GM21360 (cell line): ENCODE data around the gene MRC2.

ENCODE experiments used
- ATAC-seq: cut with Tn5 transposase; IDR thresholded peaks from one replicate; pipeline ENCODE4 v1.9.1; 2021; ENCODE audit warnings: mild to moderate bottlenecking, moderate library complexity; ENCODE audit not compliant: unreplicated experiment

The MRC2 gene

GRCh38 chr17:62714016-62714777 is 86.7 kb downstream of the MRC2 start:
- ATAC-seq: no peak

GRCh38 chr17:62715882-62716390 is 88.5 kb downstream of the MRC2 start:
- ATAC-seq: no peak

DNA sequence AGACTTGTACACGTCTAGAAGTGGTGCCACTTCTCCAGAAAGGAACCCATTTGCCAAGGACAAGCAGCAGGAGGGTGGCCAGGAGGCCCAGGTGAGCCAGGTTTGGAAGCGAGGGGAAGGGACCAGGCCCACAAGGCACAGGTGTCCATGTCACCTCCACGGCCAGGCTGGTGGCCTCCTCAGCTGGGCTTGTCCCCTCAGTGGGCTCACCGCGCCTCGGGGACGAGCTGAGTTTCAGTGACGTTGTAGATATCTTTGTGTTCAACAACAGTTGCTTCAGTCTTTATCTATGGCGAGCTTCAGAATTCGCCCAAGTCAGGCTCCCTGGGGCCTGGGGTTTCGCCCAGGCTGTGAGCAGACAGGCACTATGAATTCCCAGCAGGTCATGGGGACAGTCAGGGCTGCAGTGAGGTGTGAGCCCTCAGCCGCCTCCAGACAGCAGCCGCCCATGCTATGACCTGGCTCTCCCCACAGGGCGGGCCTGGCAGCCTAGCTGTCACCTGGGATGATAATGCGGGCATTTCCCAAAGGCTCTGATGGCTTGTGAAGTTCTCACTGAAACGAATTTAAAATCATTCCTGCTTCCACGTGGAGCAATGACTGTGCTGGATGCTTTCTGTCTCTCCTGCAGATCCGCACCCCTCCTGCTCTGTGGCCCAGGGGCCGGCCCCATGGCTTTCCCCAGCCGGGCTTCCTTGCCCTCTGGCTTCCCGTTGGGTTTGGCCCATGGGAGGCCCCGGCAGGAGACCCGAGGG is 89.5 kb downstream of the MRC2 start:
- ATAC-seq: no peak

DNA sequence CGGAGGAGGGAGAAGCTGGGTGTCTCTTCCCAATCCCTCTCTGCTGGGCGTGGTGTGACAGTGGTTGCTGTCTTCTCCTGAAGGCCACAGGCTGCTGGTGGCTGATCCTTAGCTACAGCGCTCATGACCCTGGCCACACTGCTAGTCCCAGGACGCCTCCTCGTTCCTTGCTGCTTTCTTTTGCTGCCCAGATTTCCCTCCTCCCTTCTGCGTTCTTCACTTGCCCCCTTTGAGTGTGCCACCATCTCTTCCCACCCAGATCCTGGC is 90.1 kb downstream of the MRC2 start:
- no peak for ATAC-seq

DNA sequence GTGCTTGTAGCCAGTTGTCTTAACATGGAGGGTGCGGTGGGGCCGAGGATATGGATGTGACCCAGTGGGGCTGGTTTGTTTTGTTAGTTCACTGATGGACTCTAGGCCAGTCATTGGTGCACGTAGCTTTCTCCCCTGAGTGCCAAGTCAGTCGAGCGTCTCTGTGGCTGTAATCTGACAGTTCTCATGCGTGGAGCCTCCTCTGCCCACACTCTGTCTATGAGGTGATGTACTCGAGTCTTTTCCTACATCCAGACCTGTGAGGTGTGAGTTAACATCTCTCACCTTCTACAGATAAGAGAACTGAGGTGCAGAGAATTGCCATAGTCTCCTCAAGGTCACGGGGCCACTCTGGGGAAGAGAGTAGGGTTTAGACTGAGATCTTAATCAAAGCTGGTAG is 90.4 kb downstream of the MRC2 start:
- no peak for ATAC-seq

- ATAC-seq: no peak
Measured at GRCh38 chr17:62718429-62718828, 91.0 kb downstream of the MRC2 start.

DNA sequence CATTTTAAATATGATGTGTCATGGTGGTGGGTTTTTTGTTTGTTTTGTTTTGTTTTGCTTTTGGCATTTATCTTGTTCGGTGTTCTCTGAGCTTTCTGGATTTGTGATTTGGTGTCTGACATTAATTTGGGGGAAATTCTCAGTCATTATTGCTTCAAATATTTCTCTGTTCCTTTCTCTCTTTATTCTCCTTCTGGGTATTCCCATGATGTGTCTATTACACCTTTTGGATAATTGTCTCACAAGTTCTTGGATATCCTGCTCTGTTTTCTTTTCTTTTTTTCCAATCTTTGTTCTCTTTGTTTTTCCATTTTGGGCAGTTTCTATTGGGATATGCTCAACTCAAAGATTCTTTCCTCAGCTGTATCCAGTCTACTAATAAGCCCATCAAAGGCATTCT is 92.1 kb downstream of the MRC2 start:
- ATAC-seq: no peak

DNA sequence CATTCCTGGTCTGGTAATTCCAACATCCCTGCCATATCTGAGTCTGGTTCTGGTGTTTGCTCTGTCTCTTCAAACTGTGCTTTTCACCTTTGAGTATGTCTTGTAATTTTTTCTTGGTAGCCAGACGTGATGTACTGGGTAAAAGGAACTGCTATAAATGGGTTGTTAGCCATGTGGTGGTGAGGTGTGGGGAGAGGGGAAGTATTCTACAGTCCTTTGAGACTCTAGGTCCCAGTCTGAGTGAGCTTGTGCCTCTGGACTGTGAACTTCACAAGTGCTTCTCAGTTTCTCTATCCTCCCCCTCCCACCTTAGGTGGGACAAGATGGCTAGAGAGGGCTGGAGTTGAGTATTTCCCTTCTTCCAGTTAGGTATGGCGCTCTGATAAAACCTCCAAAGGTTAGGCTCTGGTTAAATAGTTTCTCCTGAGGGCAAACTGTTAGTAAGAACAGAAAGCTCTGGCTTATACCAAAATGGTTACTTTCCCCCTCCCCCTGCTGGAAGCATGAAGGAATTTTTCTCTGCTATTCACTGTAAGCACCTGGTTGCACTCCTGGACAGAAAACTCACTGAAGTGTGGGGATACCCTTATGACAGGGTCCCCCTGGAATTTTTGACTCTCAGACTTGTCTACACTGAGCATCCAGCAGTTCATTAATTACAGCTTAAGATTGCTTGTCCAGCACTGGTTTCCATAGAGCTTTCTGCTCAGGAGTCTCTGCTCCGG is 92.8 kb downstream of the MRC2 start:
- ATAC-seq: no peak

- no peak for ATAC-seq
Measured at GRCh38 chr17:62722625-62723024, 95.2 kb downstream of the MRC2 start.

GRCh38 chr17:62723842-62724241 is 96.4 kb downstream of the MRC2 start:
- ATAC-seq: no peak

DNA sequence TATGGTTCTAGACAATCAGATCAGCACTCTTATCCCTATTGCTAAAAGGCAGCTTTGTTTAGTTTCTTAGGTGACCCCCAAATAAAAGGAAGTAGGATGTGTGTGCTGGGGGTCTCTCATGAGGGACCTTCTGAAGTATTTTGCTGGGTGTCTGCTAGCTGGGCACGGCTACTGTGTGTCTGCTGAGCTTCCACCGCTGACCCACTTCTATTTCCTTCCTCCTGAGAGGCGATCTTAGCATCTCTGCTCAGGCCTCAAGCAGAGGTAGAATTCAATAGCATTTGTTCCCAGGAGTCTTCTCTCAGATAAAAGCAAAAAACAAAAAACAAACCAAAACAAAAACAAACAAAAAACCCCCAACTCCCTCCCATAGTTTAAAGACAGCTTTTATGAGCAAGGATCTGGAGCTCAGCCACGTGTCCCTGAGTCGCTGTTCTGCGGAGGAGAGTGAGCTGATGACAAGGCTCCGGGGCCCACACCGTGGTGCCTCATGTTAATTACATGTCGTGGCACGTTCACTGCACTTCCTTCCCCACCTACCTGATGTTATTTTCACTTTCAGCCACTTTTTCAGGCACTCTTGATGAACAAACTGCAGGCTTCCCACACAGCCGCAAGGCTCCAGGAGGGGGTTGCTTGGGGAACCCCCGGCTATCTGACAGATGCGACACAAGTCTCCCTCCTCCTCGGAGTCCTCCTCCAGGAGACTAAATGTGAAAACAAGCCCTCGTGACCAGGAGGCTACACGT is 97.1 kb downstream of the MRC2 start:
- peak; percentile 92 for ATAC-seq

DNA sequence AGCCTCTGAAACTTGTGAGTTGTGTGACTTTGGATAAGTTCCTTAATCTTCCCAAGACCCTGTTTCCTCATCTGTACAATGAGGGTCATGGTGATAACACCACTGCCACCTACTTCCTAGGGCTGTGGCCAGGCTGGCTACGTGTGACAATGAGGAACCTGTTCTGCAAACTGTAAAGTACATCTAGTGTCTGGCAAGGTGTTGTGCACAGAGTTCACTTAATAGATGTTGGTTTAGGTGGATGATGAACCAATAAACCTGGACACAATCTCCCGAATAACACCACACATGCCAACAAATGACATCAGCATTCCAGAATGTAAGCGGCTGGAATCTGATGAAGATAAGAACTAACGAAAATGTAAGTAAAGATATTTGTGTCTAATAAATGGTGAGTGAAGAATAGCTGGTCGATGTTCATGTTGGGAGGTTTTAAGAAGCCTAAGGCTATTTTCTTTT is 98.3 kb downstream of the MRC2 start:
- ATAC-seq: no peak

DNA sequence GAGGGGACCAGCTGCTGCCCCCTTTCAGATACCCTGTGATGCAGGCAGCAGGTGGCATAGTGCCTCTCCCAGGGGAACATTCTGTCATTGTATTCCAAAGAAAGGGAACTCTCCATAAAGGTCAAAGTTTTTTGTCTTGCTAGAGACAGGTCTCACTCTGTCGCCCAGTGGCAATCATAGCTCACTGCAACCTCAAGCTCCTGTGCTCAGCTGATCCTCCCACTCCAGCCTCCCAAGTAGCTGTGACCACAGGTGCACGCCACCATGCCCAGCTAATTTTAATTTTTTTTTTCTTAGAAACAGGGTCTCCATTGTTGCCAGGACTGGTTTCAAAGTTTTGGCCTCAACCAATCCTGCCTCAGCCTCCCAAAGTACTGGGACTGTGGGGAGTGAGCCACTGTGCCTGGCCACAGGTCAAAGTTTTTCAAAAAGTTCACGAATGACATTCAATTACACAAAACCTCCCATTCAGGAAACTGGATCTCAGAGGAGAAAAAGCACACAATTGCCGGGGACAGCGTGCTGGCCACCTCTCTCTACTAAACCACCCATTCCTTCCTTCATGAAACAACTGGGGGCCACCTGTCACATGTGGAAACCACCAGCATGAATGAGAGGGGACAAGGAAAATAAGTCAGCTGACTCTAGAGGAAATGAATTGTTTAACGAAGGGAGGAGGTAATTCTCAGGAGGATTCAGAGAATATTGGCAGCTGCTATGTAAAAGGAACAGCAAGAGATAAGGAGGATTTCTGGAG is 100.6 kb downstream of the MRC2 start:
- no peak for ATAC-seq

DNA sequence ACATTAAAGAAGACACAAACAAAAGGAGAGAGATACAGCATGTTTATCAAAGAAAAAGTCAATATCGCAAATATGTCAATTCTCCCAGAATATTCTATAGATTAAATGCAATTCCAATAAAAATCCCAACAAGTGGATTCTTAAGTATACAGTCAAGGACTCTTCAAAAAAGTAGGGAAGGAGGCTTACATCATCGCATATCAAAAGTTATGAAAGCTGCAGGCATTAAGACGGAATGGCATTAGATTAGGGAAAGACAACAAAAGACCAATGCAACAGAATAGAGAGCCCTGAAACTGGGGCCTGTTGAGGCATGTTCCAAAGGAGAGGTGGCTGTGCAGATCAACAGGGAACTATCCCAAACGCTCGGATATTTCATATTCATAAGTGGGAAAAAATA is 104.7 kb downstream of the MRC2 start:
- ATAC-seq: no peak

DNA sequence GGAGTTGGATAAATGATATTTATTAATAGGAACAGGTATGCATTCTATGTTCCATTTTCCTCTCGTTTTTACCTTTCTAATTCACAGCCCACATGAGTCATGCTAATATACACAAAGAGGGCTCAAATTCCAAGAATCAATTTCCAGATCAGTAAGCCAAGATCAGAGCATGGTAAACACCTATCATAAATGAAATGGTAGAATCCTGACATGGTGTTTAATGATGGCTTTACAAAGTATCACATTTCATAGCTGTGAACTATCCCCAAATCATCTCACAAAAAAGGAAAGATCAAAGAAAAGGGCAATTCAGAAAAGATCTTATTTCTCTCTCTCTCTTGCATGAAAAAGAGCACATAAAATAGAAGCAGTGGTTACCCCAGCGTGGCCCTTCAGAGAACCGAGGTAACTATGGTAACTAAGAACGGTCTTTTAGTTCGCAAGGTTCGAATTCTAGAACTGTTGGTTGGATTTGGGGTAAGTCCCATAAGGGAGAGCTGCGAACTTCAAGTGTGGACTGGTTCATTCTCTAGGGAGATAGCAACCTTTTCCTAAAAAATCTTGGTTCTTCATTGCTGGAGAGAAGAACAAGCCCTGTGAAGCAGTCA is 107.7 kb downstream of the MRC2 start:
- no peak for ATAC-seq

GRCh38 chr17:62737513-62737912 is 110.0 kb downstream of the MRC2 start:
- no peak for ATAC-seq

DNA sequence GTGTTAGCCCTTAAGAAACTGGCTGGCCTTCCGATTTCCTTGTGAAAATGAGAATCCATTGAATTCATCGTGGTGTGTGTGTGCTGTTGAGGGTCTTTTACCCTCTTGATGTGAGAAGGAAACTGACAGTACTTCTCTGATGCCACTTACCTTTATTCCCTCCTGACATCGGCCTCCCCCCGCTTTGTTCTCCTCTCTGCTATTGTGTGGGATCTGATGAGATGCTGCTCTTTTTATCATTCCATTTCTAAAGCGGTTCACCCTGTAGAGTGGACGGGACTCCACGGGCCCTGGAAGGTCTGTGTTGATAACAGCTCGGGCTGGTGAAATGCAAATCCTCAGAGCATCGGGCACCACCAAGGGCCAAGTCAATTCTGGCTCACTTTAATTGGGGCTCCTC is 110.8 kb downstream of the MRC2 start:
- ATAC-seq: no peak

DNA sequence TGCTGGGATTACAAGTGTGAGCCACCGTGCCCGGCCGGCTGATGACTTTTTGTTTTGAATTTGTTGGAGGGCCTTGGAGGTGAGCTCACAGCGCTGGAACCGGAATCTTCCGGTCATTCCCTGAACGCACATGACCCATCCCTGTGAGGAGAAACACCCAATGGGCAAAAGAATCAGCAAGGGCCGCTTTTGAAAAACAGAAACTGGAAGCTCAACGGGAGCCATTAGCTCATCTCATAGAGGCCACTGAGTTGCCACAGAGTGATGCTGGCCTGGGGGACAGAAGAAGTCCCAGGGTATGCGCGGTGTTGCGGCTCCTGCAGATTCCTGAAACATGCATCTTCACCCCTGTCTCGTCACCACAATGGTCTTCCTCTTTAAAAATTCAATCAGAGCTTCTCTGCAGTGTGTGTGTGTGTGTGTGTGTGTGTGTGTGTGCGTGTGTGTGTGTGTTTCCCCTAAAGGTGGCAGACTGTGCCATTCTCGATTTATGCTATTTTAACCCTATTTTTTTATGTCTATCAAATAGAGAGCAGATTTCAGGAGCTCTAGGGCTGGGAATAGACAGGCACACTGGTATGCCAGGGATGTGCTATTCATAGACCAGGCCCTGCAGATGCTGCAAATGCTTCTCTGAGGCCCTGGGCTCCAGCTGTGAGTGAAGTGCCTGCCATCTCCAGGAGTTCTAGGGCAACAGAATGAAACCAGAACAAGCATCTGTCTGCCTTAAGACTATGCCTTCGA is 112.3 kb downstream of the MRC2 start:
- no peak for ATAC-seq

DNA sequence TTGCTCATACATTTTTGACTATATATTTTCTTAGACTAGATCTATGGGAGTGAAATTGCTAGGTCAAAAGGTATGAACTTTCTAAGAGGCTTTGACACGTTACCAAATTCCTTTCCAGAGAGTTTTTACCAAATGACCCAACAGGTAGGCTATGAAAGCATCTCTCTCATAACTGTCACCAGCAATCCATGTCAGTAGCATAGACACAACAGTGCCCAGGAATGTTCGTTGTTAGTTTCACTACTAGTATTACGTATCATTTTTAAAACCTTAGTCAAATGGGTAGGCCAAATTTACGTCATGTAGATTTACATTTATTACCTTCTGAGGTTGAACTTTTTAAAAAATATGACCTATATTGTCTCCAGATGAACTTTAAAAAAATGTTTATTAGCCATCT is 113.8 kb downstream of the MRC2 start:
- no peak for ATAC-seq
